Adipose tissue (tissue), 3 donors: Measurements from ENCODE around the gene PTPRN2. TPM values are rescaled to one million over a fixed set of nuclear protein-coding genes. Genes with fewer than 3 reads are reported as not detected.

Source experiments
- H3K27ac ChIP-seq: one replicate; pipeline ENCODE4 v1.5.1; 2013; ENCODE audit warnings: low read depth, low read length
- WGBS, 3 donors: extraction: QIAGEN DNeasy Blood & Tissue Kit; methylation state at CpG; one replicate each; pipeline ENCODE4 v1.1.7; 2013; 5-methylcytosine and 5-hydroxymethylcytosine counted together
- polyA plus RNA-seq, 3 donors: library from polyadenylated mRNA; stranded (reverse); fragments of 200-250 nt; gene quantifications; one replicate each; pipeline ENCODE4 v1.2.3, GENCODE V29; 2013
- donor health status: healthy with polysubstance abuse.
- donor health status: Bipolar disorder and iron deficiency.
- donor health status: healthy.

The PTPRN2 gene
- polyA plus RNA-seq, 3 donors, result 3.7 to 8.0 (median 7.3) TPM

GRCh38 chr7:157521061-157521731, 1066.4 kb downstream of the PTPRN2 start:
- WGBS, 3 donors, result 88 to 93% (median 92%) methylated on average over 27 to 28 of the region's 28 CpGs
- H3K27ac ChIP-seq, result no peak overlapping the region

GRCh38 chr7:157520249-157520648, 1067.4 kb downstream of the PTPRN2 start:
- WGBS, 3 donors, result 79 to 81% (median 81%) methylated on average over 8 of the region's 8 CpGs
- H3K27ac ChIP-seq, result no peak overlapping the region

- WGBS, 3 donors, result 68 to 78% (median 72%) methylated on average over 16 of the region's 16 CpGs
- H3K27ac ChIP-seq, result no peak overlapping the region
Observed at GRCh38 chr7:157519798-157520244, 1067.8 kb downstream of the PTPRN2 start.

- 63 to 74% (median 73%) methylated on average over 10 of the region's 10 CpGs for WGBS, 3 donors
- H3K27ac ChIP-seq, result no peak overlapping the region
Observed at GRCh38 chr7:157519246-157519645, 1068.4 kb downstream of the PTPRN2 start.

GRCh38 chr7:157518514-157519175, 1069.0 kb downstream of the PTPRN2 start:
- 78 to 89% (median 83%) methylated on average over 6 of the region's 6 CpGs for WGBS, 3 donors
- no peak overlapping the region for H3K27ac ChIP-seq

GRCh38 chr7:157517782-157518513, 1069.7 kb downstream of the PTPRN2 start:
- no peak overlapping the region for H3K27ac ChIP-seq
- 61 to 70% (median 67%) methylated on average over 10 of the region's 10 CpGs for WGBS, 3 donors

- WGBS, 3 donors, result 76 to 84% (median 79%) methylated on average over 24 to 25 of the region's 25 CpGs
- no peak overlapping the region for H3K27ac ChIP-seq
Observed at GRCh38 chr7:157516911-157517781, 1070.5 kb downstream of the PTPRN2 start.

GRCh38 chr7:157516311-157516710, 1071.3 kb downstream of the PTPRN2 start:
- H3K27ac ChIP-seq, result no peak overlapping the region
- 83 to 86% (median 83%) methylated on average over 13 of the region's 13 CpGs for WGBS, 3 donors

GRCh38 chr7:157515342-157516041, 1072.1 kb downstream of the PTPRN2 start:
- H3K27ac ChIP-seq, result no peak overlapping the region
- 62 to 72% (median 64%) methylated on average over 21 of the region's 21 CpGs for WGBS, 3 donors

GRCh38 chr7:157514746-157515145, 1072.9 kb downstream of the PTPRN2 start:
- H3K27ac ChIP-seq, result no peak overlapping the region
- WGBS, 3 donors, result 66 to 80% (median 72%) methylated on average over 6 of the region's 6 CpGs

- 73 to 78% (median 77%) methylated on average over 11 of the region's 11 CpGs for WGBS, 3 donors
- no peak overlapping the region for H3K27ac ChIP-seq
Observed at GRCh38 chr7:157514306-157514705, 1073.3 kb downstream of the PTPRN2 start.

- 82 to 91% (median 88%) methylated on average over 16 of the region's 16 CpGs for WGBS, 3 donors
- H3K27ac ChIP-seq, result no peak overlapping the region
Observed at GRCh38 chr7:157513682-157514081, 1073.9 kb downstream of the PTPRN2 start.

GRCh38 chr7:157513162-157513621, 1074.4 kb downstream of the PTPRN2 start:
- no peak overlapping the region for H3K27ac ChIP-seq

GRCh38 chr7:157509226-157509625, 1078.4 kb downstream of the PTPRN2 start:
- 77 to 79% (median 79%) methylated on average over 2 of the region's 2 CpGs for WGBS, 3 donors

More at GRCh38 chr7:157513162-157513621, 1074.4 kb downstream of the PTPRN2 start:
- 58 to 70% (median 63%) methylated on average over 18 of the region's 18 CpGs for WGBS, 3 donors

GRCh38 chr7:157508477-157508881, 1079.1 kb downstream of the PTPRN2 start:
- 80 to 85% (median 81%) methylated on average over 11 of the region's 11 CpGs for WGBS, 3 donors
- no peak overlapping the region for H3K27ac ChIP-seq

More at GRCh38 chr7:157509226-157509625, 1078.4 kb downstream of the PTPRN2 start:
- no peak overlapping the region for H3K27ac ChIP-seq

GRCh38 chr7:157507987-157508386, 1079.6 kb downstream of the PTPRN2 start:
- no peak overlapping the region for H3K27ac ChIP-seq
- 48 to 52% (median 48%) methylated on average over 5 of the region's 5 CpGs for WGBS, 3 donors

GRCh38 chr7:157506268-157506667, 1081.4 kb downstream of the PTPRN2 start:
- 85 to 90% (median 88%) methylated on average over 6 of the region's 6 CpGs for WGBS, 3 donors
- H3K27ac ChIP-seq, result no peak overlapping the region
